ENCODE data around the gene PHLDB2.

Gene PHLDB2

GRCh38 chr3:111911446-111911845 lies 52.4 kb downstream of the PHLDB2 start:
- no peaks in the 10 kb centered on the region for H3K9me3 ChIP-seq (ENCODE audit: control insufficient read depth in 5 of 5, low read length in 5 of 5)
- no peak overlapping the region for H3K9ac ChIP-seq (ENCODE audit: low read length in 5 of 5)
- peak overlapping the region; percentile 52 for H3K27ac ChIP-seq (ENCODE audit: low read depth, low read length)
- H3K4me3 ChIP-seq (ENCODE audit: low read depth in 1 of 5, low read length in 5 of 5) = no peak overlapping the region
- H3K4me1 ChIP-seq (ENCODE audit: control insufficient read depth in 5 of 5, insufficient read depth in 5 of 5, low read length in 5 of 5) = peaks cover 0 to 44% (median 34%) of the 10 kb centered on the region in 5 donors
- H3K36me3 ChIP-seq (ENCODE audit: control insufficient read depth in 5 of 5, insufficient read depth in 5 of 5, low read length in 5 of 5) = peaks cover 19 to 48% (median 28%) of the 10 kb centered on the region in 5 donors
- H3K27me3 ChIP-seq (ENCODE audit: control insufficient read depth in 5 of 5, insufficient read depth in 4 of 5, low read length in 5 of 5) = no peaks in the 10 kb centered on the region

GRCh38 chr3:111913163-111913763 lies 54.2 kb downstream of the PHLDB2 start:
- peak overlapping the region in 1 of 5 donors; percentile 6 for H3K9ac ChIP-seq (ENCODE audit: low read length in 5 of 5)

GRCh38 chr3:111915905-111916304 lies 56.8 kb downstream of the PHLDB2 start:
- Histone ChIP-seq H3K36me3 (ENCODE audit: control insufficient read depth in 5 of 5, insufficient read depth in 5 of 5, low read length in 5 of 5) (peaks cover 40 to 66% (median 53%) of the 10 kb centered on the region in 5 donors), H3K27me3 (ENCODE audit: control insufficient read depth in 5 of 5, insufficient read depth in 4 of 5, low read length in 5 of 5) (no peaks in the 10 kb centered on the region), H3K9ac (ENCODE audit: low read length in 5 of 5) (no peak overlapping the region), H3K27ac (ENCODE audit: low read depth, low read length) (peak overlapping the region; percentile 11), H3K9me3 (ENCODE audit: control insufficient read depth in 5 of 5, low read length in 5 of 5) (no peaks in the 10 kb centered on the region), H3K4me1 (ENCODE audit: control insufficient read depth in 5 of 5, insufficient read depth in 5 of 5, low read length in 5 of 5) (peaks cover 0 to 28% (median 16%) of the 10 kb centered on the region in 5 donors), H3K4me3 (ENCODE audit: low read depth in 1 of 5, low read length in 5 of 5) (no peak overlapping the region)

More at GRCh38 chr3:111913163-111913763, 54.2 kb downstream of the PHLDB2 start:
- Histone ChIP-seq H3K4me1 (ENCODE audit: control insufficient read depth in 5 of 5, insufficient read depth in 5 of 5, low read length in 5 of 5) (peaks cover 0 to 39% (median 35%) of the 10 kb centered on the region in 5 donors), H3K27me3 (ENCODE audit: control insufficient read depth in 5 of 5, insufficient read depth in 4 of 5, low read length in 5 of 5) (no peaks in the 10 kb centered on the region), H3K4me3 (ENCODE audit: low read depth in 1 of 5, low read length in 5 of 5) (no peak overlapping the region), H3K27ac (ENCODE audit: low read depth, low read length) (peak overlapping the region; percentile 37), H3K9me3 (ENCODE audit: control insufficient read depth in 5 of 5, low read length in 5 of 5) (no peaks in the 10 kb centered on the region), H3K36me3 (ENCODE audit: control insufficient read depth in 5 of 5, insufficient read depth in 5 of 5, low read length in 5 of 5) (peaks cover 22 to 52% (median 33%) of the 10 kb centered on the region in 5 donors)

GRCh38 chr3:111917300-111917699 lies 58.2 kb downstream of the PHLDB2 start:
- H3K4me1 ChIP-seq (ENCODE audit: control insufficient read depth in 5 of 5, insufficient read depth in 5 of 5, low read length in 5 of 5) = peaks cover 0 to 18% (median 6%) of the 10 kb centered on the region in 5 donors

GRCh38 chr3:111919370-111920065 lies 60.5 kb downstream of the PHLDB2 start:
- Histone ChIP-seq H3K36me3 (ENCODE audit: control insufficient read depth in 5 of 5, insufficient read depth in 5 of 5, low read length in 5 of 5) (peaks cover 50 to 81% (median 70%) of the 10 kb centered on the region in 5 donors), H3K27ac (ENCODE audit: low read depth, low read length) (no peak overlapping the region), H3K4me3 (ENCODE audit: low read depth in 1 of 5, low read length in 5 of 5) (no peak overlapping the region), H3K4me1 (ENCODE audit: control insufficient read depth in 5 of 5, insufficient read depth in 5 of 5, low read length in 5 of 5) (peaks cover 0 to 21% (median 0%) of the 10 kb centered on the region in 5 donors), H3K27me3 (ENCODE audit: control insufficient read depth in 5 of 5, insufficient read depth in 4 of 5, low read length in 5 of 5) (no peaks in the 10 kb centered on the region), H3K9me3 (ENCODE audit: control insufficient read depth in 5 of 5, low read length in 5 of 5) (no peaks in the 10 kb centered on the region), H3K9ac (ENCODE audit: low read length in 5 of 5) (no peak overlapping the region)

More at GRCh38 chr3:111917300-111917699, 58.2 kb downstream of the PHLDB2 start:
- Histone ChIP-seq H3K27me3 (ENCODE audit: control insufficient read depth in 5 of 5, insufficient read depth in 4 of 5, low read length in 5 of 5) (no peaks in the 10 kb centered on the region), H3K4me3 (ENCODE audit: low read depth in 1 of 5, low read length in 5 of 5) (no peak overlapping the region), H3K36me3 (ENCODE audit: control insufficient read depth in 5 of 5, insufficient read depth in 5 of 5, low read length in 5 of 5) (peaks cover 45 to 73% (median 60%) of the 10 kb centered on the region in 5 donors), H3K27ac (ENCODE audit: low read depth, low read length) (peak overlapping the region; percentile 35), H3K9me3 (ENCODE audit: control insufficient read depth in 5 of 5, low read length in 5 of 5) (no peaks in the 10 kb centered on the region), H3K9ac (ENCODE audit: low read length in 5 of 5) (no peak overlapping the region)

GRCh38 chr3:111921181-111921580 lies 62.1 kb downstream of the PHLDB2 start:
- Histone ChIP-seq H3K4me3 (ENCODE audit: low read depth in 1 of 5, low read length in 5 of 5) (no peak overlapping the region), H3K27me3 (ENCODE audit: control insufficient read depth in 5 of 5, insufficient read depth in 4 of 5, low read length in 5 of 5) (no peaks in the 10 kb centered on the region), H3K9me3 (ENCODE audit: control insufficient read depth in 5 of 5, low read length in 5 of 5) (no peaks in the 10 kb centered on the region), H3K9ac (ENCODE audit: low read length in 5 of 5) (no peak overlapping the region), H3K27ac (ENCODE audit: low read depth, low read length) (no peak overlapping the region), H3K4me1 (ENCODE audit: control insufficient read depth in 5 of 5, insufficient read depth in 5 of 5, low read length in 5 of 5) (peaks cover 0 to 20% (median 4%) of the 10 kb centered on the region in 5 donors), H3K36me3 (ENCODE audit: control insufficient read depth in 5 of 5, insufficient read depth in 5 of 5, low read length in 5 of 5) (peaks cover 52 to 81% (median 68%) of the 10 kb centered on the region in 5 donors)

GRCh38 chr3:111923095-111923771 lies 64.2 kb downstream of the PHLDB2 start:
- Histone ChIP-seq H3K4me3 (ENCODE audit: low read depth in 1 of 5, low read length in 5 of 5) (no peak overlapping the region), H3K36me3 (ENCODE audit: control insufficient read depth in 5 of 5, insufficient read depth in 5 of 5, low read length in 5 of 5) (peaks cover 46 to 70% (median 61%) of the 10 kb centered on the region in 5 donors), H3K27ac (ENCODE audit: low read depth, low read length) (peak overlapping the region; percentile 61), H3K9ac (ENCODE audit: low read length in 5 of 5) (no peak overlapping the region), H3K9me3 (ENCODE audit: control insufficient read depth in 5 of 5, low read length in 5 of 5) (no peaks in the 10 kb centered on the region), H3K4me1 (ENCODE audit: control insufficient read depth in 5 of 5, insufficient read depth in 5 of 5, low read length in 5 of 5) (peaks cover 0 to 18% (median 4%) of the 10 kb centered on the region in 5 donors), H3K27me3 (ENCODE audit: control insufficient read depth in 5 of 5, insufficient read depth in 4 of 5, low read length in 5 of 5) (no peaks in the 10 kb centered on the region)

GRCh38 chr3:111923806-111924205 lies 64.7 kb downstream of the PHLDB2 start:
- Histone ChIP-seq H3K4me1 (ENCODE audit: control insufficient read depth in 5 of 5, insufficient read depth in 5 of 5, low read length in 5 of 5) (peaks cover 0 to 18% (median 4%) of the 10 kb centered on the region in 5 donors), H3K36me3 (ENCODE audit: control insufficient read depth in 5 of 5, insufficient read depth in 5 of 5, low read length in 5 of 5) (peaks cover 44 to 64% (median 55%) of the 10 kb centered on the region in 5 donors), H3K9me3 (ENCODE audit: control insufficient read depth in 5 of 5, low read length in 5 of 5) (no peaks in the 10 kb centered on the region), H3K4me3 (ENCODE audit: low read depth in 1 of 5, low read length in 5 of 5) (no peak overlapping the region), H3K27me3 (ENCODE audit: control insufficient read depth in 5 of 5, insufficient read depth in 4 of 5, low read length in 5 of 5) (no peaks in the 10 kb centered on the region), H3K9ac (ENCODE audit: low read length in 5 of 5) (peak overlapping the region in 1 of 5 donors; percentile 31), H3K27ac (ENCODE audit: low read depth, low read length) (peak overlapping the region; percentile 61)

- Histone ChIP-seq H3K9ac (ENCODE audit: low read length in 5 of 5) (peak overlapping the region in 1 of 5 donors; percentile 31), H3K27me3 (ENCODE audit: control insufficient read depth in 5 of 5, insufficient read depth in 4 of 5, low read length in 5 of 5) (no peaks in the 10 kb centered on the region), H3K36me3 (ENCODE audit: control insufficient read depth in 5 of 5, insufficient read depth in 5 of 5, low read length in 5 of 5) (peaks cover 39 to 59% (median 51%) of the 10 kb centered on the region in 5 donors), H3K4me3 (ENCODE audit: low read depth in 1 of 5, low read length in 5 of 5) (no peak overlapping the region), H3K9me3 (ENCODE audit: control insufficient read depth in 5 of 5, low read length in 5 of 5) (no peaks in the 10 kb centered on the region), H3K4me1 (ENCODE audit: control insufficient read depth in 5 of 5, insufficient read depth in 5 of 5, low read length in 5 of 5) (peaks cover 0 to 18% (median 4%) of the 10 kb centered on the region in 5 donors), H3K27ac (ENCODE audit: low read depth, low read length) (peak overlapping the region; percentile 61)
Observed at GRCh38 chr3:111924283-111924682, 65.2 kb downstream of the PHLDB2 start.

Data from subcutaneous abdominal adipose tissue (tissue), 5 donors.